SK-N-MC (cell line): ENCODE data around the gene SKOR2.

Experiments used
- EZH2 ChIP-seq: fragments of 200-600 bp; sonication (generic); IDR thresholded peaks from one replicate; pipeline ENCODE4 v1.6.1; 2017; ENCODE audit warnings: antibody characterized with exemption
- FOXP2 ChIP-seq: optimal IDR thresholded peaks from 2 replicates; pipeline ENCODE3; 2011; ENCODE audit warnings: mild to moderate bottlenecking, moderate library complexity; ENCODE audit not compliant: insufficient read depth; ENCODE audit errors: extremely low read length, control extremely low read depth
- POLR2AphosphoS5 ChIP-seq: IDR thresholded peaks from 2 replicates; pipeline ENCODE4 v1.6.1; 2012; ENCODE audit warnings: mild to moderate bottlenecking, low read depth, low read length, borderline replicate concordance

GRCh38 chr18:47206945-47207637, 44.4 kb downstream of the SKOR2 start:
- no peak for TF ChIP-seq POLR2AphosphoS5
- no peak for TF ChIP-seq EZH2
- no peak for TF ChIP-seq FOXP2
